Endodermal cell (in vitro differentiated cells): ENCODE measurements around the gene ELP4. TPM values are rescaled to one million over a fixed set of nuclear protein-coding genes. Genes with fewer than 3 reads are reported as not detected.

Experiments used
- DNase-seq: peaks from one replicate; pipeline ENCODE4 v3.0.0-alpha.2; 2017
- H3K27ac ChIP-seq: 2 replicates; pipeline ENCODE4 v1.5.1; 2013; ENCODE audit warnings: mild to moderate bottlenecking, low read depth, low read length, moderate library complexity
- H3K27me3 ChIP-seq: 2 replicates; pipeline ENCODE4 v1.6.1; 2013; ENCODE audit warnings: mild to moderate bottlenecking, low read length, moderate library complexity; ENCODE audit not compliant: insufficient read depth, control insufficient read depth, poor library complexity, severe bottlenecking
- H3K36me3 ChIP-seq: 2 replicates; pipeline ENCODE4 v1.7.0; 2013; ENCODE audit warnings: mild to moderate bottlenecking, low read length, moderate library complexity; ENCODE audit not compliant: control insufficient read depth, insufficient read depth
- H3K4me1 ChIP-seq: one replicate; pipeline ENCODE4 v1.7.0; 2013; ENCODE audit warnings: low read length; ENCODE audit not compliant: control insufficient read depth, insufficient read depth
- H3K4me3 ChIP-seq: 2 replicates; pipeline ENCODE4 v1.5.1; 2013; ENCODE audit warnings: mild to moderate bottlenecking, low read length, moderate library complexity
- H3K9ac ChIP-seq: 2 replicates; pipeline ENCODE4 v1.6.1; 2013; ENCODE audit warnings: mild to moderate bottlenecking, low read length, moderate library complexity; ENCODE audit not compliant: poor library complexity, severe bottlenecking; ENCODE audit errors: extremely low read depth
- H3K9me3 ChIP-seq: 2 replicates; pipeline ENCODE4 v1.6.1; 2013; ENCODE audit warnings: mild to moderate bottlenecking, low read length, moderate library complexity; ENCODE audit not compliant: control insufficient read depth
- H3K27ac Mint-ChIP-seq: 2 replicates; pipeline ENCODE4 v1.8.0; 2020; ENCODE audit warnings: mixed read lengths
- H3K27me3 Mint-ChIP-seq: 2 replicates; pipeline ENCODE4 v1.8.0; 2021; ENCODE audit warnings: mild to moderate bottlenecking, mixed read lengths; ENCODE audit not compliant: insufficient read depth
- H3K36me3 Mint-ChIP-seq: 2 replicates; pipeline ENCODE4 v1.8.0; 2020; ENCODE audit warnings: low read depth, mixed read lengths
- H3K4me1 Mint-ChIP-seq: 2 replicates; pipeline ENCODE4 v1.8.0; 2020; ENCODE audit warnings: mixed read lengths
- H3K4me3 Mint-ChIP-seq: 2 replicates; pipeline ENCODE4 v1.8.0; 2020; ENCODE audit warnings: mild to moderate bottlenecking, moderate library complexity, mixed read lengths
- H3K9me3 Mint-ChIP-seq: 2 replicates; pipeline ENCODE4 v1.8.0; 2020; ENCODE audit warnings: mild to moderate bottlenecking, mixed read lengths
- WGBS, 2 experiments: methylation state at CpG; one replicate each; pipeline versions ENCODE4 v1.1.5 to v1.1.7; 2013; ENCODE audit warnings: missing lambda C conversion rate in 2 of 2, mixed read lengths in 1 of 2; ENCODE audit not compliant: insufficient coverage in 1 of 2, insufficient read length in 1 of 2; 5-methylcytosine and 5-hydroxymethylcytosine counted together
- total RNA-seq, 2 donors: library from RNA; stranded (reverse); fragmentation: NEBNext Ultra II Directional in 1 of 2; extraction: Animal tissue kit (Norgen Biotek cat#: 25700) in 1 of 2; gene quantifications; 2 replicates in 1 of 2; 3 replicates in 1 of 2; pipeline ENCODE4 v1.2.1, GENCODE V29; 2021
- TF ChIP-seq, protein P1 (sequence below): fragments of 200-600 bp; sonication (generic); conservative IDR thresholded peaks from 2 replicates; pipeline ENCODE4 v1.5.0; 2021; ENCODE audit warnings: antibody characterized with exemption, mild to moderate bottlenecking

ELP4 gene
- total RNA-seq, 2 donors from 2014 or later = 19.1 to 25.2 TPM

DNA sequence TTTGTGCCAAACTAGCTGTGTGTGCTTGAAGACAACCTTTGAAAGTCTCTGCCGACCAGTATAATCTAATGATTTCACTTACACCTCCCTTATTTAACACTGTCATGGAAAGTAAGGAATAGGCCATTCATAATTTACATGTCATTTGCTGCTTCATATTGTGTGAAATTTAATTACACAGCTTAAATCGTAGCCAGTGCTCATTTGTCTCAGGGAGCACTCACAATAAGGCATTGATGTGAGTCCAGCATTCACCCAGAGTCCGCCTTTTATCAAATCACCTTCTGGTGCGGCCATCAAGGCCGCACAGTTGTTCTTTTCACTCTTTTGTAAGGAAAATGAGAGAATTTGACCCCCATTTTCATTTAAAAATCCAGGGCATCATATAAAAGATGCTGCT lies 254.7 kb downstream of the ELP4 start:
- 93 to 100% methylated on average over 2 to 5 of the region's 5 CpGs for WGBS, 2 experiments
- Histone ChIP-seq H3K4me3 (no peak overlapping the region), H3K36me3 (no peaks in the 10 kb centered on the region), H3K27ac (peak overlapping the region; percentile 25), H3K27me3 (no peaks in the 10 kb centered on the region), H3K9ac (no peak overlapping the region), H3K9me3 (no peaks in the 10 kb centered on the region), H3K4me1 (no peaks in the 10 kb centered on the region)
- Mint-ChIP-seq H3K4me3 (no peak overlapping the region), H3K36me3 (no peaks in the 10 kb centered on the region), H3K27ac (no peak overlapping the region), H3K4me1 (peaks cover 8% of the 10 kb centered on the region), H3K9me3 (no peaks in the 10 kb centered on the region), H3K27me3 (no peaks in the 10 kb centered on the region)
- DNase-seq = no peak
- TF ChIP-seq, protein P1, sequence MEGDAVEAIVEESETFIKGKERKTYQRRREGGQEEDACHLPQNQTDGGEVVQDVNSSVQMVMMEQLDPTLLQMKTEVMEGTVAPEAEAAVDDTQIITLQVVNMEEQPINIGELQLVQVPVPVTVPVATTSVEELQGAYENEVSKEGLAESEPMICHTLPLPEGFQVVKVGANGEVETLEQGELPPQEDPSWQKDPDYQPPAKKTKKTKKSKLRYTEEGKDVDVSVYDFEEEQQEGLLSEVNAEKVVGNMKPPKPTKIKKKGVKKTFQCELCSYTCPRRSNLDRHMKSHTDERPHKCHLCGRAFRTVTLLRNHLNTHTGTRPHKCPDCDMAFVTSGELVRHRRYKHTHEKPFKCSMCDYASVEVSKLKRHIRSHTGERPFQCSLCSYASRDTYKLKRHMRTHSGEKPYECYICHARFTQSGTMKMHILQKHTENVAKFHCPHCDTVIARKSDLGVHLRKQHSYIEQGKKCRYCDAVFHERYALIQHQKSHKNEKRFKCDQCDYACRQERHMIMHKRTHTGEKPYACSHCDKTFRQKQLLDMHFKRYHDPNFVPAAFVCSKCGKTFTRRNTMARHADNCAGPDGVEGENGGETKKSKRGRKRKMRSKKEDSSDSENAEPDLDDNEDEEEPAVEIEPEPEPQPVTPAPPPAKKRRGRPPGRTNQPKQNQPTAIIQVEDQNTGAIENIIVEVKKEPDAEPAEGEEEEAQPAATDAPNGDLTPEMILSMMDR = no peak

DNA sequence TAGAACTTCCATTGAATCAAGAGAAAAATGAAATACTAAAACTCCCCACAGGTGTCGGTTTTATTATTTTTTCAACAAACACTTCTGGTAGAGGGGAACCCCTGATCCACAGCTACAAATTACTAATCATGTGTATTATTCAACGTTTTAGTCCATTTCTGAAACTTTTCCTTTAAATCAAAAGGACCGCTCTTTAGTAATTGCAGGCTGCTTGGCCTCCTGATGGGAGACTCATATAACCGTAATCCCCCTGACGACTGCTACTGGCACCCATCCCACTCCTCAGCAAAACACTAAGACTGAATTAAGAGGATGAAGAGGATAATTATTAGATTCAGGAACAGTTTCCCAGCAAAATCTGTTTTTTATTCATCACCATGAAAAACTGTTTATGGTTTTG lies 255.2 kb downstream of the ELP4 start:
- H3K9me3 Mint-ChIP-seq = no peaks in the 10 kb centered on the region
- no peaks in the 10 kb centered on the region for H3K36me3 ChIP-seq
- no peaks in the 10 kb centered on the region for H3K27me3 ChIP-seq
- no peak overlapping the region for H3K4me3 Mint-ChIP-seq
- TF ChIP-seq, protein P1 = no peak
- H3K9me3 ChIP-seq = no peaks in the 10 kb centered on the region
- no peak overlapping the region for H3K27ac Mint-ChIP-seq
- peaks cover 8% of the 10 kb centered on the region for H3K4me1 Mint-ChIP-seq
- WGBS, 2 experiments = 78 to 100% methylated on average over 1 to 5 of the region's 5 CpGs
- DNase-seq = no peak
- no peaks in the 10 kb centered on the region for H3K36me3 Mint-ChIP-seq
- no peak overlapping the region for H3K9ac ChIP-seq
- H3K27ac ChIP-seq = no peak overlapping the region
- no peak overlapping the region for H3K4me3 ChIP-seq
- no peaks in the 10 kb centered on the region for H3K27me3 Mint-ChIP-seq
- no peaks in the 10 kb centered on the region for H3K4me1 ChIP-seq

DNA sequence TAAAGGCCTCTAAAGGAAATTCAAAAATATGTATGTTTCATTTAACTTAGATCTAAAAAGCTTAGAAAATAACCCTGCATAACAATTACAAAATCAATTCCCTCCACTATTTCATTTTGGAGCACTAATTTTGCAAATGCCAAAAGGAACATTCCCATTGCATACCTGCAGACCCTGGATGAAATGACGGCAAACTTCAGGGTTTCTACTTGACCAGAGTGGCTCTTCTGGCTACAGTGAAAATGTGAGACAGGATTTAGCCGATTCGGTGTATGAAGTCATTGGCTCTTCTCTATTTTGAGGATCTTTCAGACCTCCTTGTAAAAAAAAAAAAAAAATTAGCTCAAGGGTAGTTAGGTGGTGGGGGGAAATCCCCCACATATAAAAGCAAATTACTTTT lies 257.5 kb downstream of the ELP4 start:
- Histone ChIP-seq H3K4me1 (no peaks in the 10 kb centered on the region), H3K27ac (no peak overlapping the region), H3K27me3 (no peaks in the 10 kb centered on the region), H3K9me3 (no peaks in the 10 kb centered on the region), H3K9ac (no peak overlapping the region), H3K4me3 (no peak overlapping the region), H3K36me3 (no peaks in the 10 kb centered on the region)
- no peaks in the 10 kb centered on the region for H3K9me3 Mint-ChIP-seq
- H3K4me3 Mint-ChIP-seq = no peak overlapping the region
- H3K27me3 Mint-ChIP-seq = no peaks in the 10 kb centered on the region
- peaks cover 8% of the 10 kb centered on the region for H3K4me1 Mint-ChIP-seq
- H3K27ac Mint-ChIP-seq = no peak overlapping the region
- no peak for DNase-seq
- no peaks in the 10 kb centered on the region for H3K36me3 Mint-ChIP-seq
- TF ChIP-seq, protein P1 = no peak
- WGBS, 2 experiments = 95 to 100% methylated on average over 1 to 3 of the region's 3 CpGs
